CD4-positive, alpha-beta T cell treated with Interleukin-15 for 1 hour (primary cell): ENCODE data around the gene CGGBP1.

Experiments
- DNase-seq: peaks from one replicate; pipeline ENCODE4 v3.0.0-alpha.2; 2020

Gene CGGBP1, protein sequence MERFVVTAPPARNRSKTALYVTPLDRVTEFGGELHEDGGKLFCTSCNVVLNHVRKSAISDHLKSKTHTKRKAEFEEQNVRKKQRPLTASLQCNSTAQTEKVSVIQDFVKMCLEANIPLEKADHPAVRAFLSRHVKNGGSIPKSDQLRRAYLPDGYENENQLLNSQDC

GRCh38 chr3:88058581-88059379 lies at the start of gene CGGBP1, which contains the start of gene ZNF654:
CGGBP1 (minus strand) TSS chr3:88059005; CDS start chr3:88055976, 3,029 bp downstream.
ZNF654 (plus strand) TSS chr3:88059255; CDS start chr3:88059320, 65 bp downstream.
- DNase-seq, result peak; percentile 98

GRCh38 chr3:88105325-88105724 lies 46.5 kb upstream of the CGGBP1 start:
- DNase-seq, result no peak

DNA sequence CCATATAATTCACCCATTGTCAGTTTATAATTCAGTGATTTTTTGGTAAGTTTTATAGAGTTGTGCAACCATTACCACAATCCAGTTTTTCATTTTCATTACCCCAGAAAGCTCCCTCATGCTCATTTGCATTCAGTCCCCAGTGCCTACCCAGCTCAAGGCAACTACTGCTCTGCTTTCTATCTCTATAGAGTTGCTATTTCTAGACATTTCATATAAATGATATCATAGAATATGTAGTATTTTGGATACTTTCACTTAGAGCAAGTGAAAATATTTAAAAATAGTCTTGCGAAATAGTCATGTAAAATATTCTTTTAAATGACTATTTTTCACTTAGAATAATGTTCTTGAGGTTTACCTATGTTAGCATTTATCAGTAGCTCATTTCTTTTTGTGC lies 42.3 kb upstream of the CGGBP1 start:
- DNase-seq, result no peak

- DNase-seq, result no peak
Measured at GRCh38 chr3:88093266-88093665, 34.5 kb upstream of the CGGBP1 start.

- DNase-seq, result no peak
Measured at GRCh38 chr3:88092270-88092669, 33.5 kb upstream of the CGGBP1 start.

DNA sequence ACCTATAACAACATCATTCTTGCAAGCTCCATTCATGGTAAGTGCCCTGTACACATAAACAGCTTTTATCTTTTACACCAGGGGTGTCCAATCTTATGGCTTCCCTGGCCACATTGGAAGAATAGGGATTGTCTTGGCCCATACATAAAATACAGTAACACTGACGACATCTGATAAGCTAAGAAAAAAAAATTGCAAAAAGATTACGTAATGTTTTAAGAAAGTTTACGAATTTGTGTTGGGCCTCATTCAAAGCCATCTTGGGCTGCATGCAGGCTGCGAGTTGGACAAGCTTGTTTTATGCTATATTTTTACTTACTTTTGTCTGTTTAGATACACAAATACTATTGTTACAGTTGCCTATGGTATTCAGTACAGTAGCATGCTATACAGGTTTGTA lies 31.9 kb upstream of the CGGBP1 start:
- DNase-seq, result no peak

- no peak for DNase-seq
Measured at GRCh38 chr3:88084097-88084501, 25.3 kb upstream of the CGGBP1 start.

GRCh38 chr3:88082854-88083253 lies 24.0 kb upstream of the CGGBP1 start:
- DNase-seq, result no peak

DNA sequence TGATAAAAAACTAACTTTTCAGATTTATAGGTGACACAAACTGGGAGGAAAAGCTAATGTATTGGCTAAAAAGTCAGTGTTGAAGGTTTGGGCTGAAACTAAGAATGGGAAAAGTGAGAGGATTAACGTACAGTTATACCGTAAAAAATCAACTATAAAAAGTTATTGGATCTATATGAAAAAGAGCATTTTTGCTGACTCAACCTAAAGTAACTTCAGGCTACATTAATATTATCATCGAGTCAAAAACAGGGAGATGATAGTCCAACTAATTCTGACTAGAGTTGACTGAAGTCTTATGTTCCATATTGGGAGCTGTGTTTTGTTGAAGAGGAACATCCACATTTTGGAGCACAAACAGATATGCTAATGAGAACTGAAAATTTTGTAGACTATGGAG lies 20.1 kb upstream of the CGGBP1 start:
- DNase-seq, result no peak

GRCh38 chr3:88076712-88077111 lies 17.9 kb upstream of the CGGBP1 start:
- DNase-seq, result no peak

- no peak for DNase-seq
Measured at GRCh38 chr3:88075497-88075896, 16.7 kb upstream of the CGGBP1 start.

DNA sequence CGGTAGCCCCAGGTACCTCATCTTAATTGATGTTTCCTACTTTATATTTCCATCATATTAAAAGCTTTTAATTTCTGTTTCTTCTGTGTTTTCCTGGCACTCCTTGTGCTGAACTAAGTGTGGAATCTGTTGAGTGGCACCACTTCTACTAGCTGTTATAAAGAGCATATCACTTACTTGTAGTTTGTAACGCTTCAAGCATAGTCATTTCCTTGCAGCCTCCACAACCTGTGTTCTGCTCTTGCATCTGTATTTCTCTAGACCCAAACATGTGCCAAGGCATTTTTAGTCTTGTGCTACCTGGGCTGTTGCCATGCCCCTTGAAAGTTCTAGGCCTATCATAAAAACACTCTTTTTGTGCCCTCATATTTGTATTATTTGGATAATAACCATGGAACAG lies 16.3 kb upstream of the CGGBP1 start:
- no peak for DNase-seq

- DNase-seq, result no peak
Measured at GRCh38 chr3:88061746-88062145, 2.9 kb upstream of the CGGBP1 start.

DNA sequence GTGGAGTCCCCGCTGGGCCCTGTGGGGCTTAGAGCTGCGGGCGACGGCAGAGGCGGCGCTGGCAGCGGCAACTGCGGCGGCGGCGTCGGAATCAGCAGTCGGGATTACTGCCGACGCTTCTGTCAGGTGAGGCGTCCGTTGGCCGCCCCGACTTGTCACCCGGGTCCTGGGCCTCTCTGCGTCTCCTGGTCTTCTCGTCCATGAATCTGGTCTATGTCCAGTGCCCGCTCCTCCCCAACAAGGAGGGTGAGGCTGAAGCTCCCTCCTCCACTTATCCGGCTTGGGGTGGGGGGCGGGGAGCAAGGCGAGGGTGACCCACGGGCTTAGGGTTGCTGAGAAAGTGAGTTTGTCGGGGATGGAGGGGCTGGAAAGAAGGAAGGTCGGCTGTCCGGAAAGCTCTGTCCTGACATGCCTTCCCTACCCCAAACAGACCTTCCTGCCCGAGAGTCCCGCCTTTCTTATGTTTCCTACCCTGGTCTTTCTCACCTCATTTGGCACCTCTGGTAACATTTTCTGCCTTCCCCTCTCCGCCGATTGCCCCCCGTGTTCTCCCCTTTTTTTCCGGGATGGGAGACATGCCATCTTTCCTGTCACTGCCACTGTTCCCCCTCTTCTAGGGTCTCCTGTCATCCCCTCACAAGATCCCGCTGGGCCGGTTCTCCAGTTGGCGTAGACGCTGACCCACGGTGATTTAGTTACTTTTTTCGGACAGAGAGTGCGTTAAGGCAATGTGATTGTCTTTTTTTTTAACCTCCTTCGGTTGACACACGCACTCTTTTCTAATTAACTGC lies 770 bp upstream of the CGGBP1 start:
- DNase-seq, result no peak

- no peak for DNase-seq
Measured at GRCh38 chr3:88058306-88058580, 562 bp downstream of the CGGBP1 start.

- no peak for DNase-seq
Measured at GRCh38 chr3:88057630-88058305, 1.0 kb downstream of the CGGBP1 start.

DNA sequence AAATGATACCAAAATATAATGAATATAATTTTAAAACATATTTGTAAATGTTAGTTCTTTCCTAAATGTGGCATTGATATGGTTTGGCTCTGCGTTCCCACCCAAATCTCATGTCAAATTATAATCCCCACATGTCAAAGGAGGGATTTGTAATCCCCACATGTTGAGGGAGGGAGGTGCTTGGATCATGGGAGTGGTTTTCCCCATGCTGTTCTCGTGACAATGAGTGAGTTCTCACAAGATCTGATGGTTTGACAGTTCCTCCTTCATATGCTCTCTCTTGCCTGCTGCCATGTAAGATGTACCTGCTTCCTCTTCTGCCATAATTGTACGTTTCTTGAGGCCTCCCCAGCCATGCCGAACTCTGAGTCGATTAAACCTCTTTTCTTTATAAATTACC lies 12.0 kb downstream of the CGGBP1 start:
- no peak for DNase-seq

GRCh38 chr3:88044411-88044810 lies 14.4 kb downstream of the CGGBP1 start:
- no peak for DNase-seq

GRCh38 chr3:88041005-88041404 lies 17.8 kb downstream of the CGGBP1 start:
- DNase-seq, result no peak

- DNase-seq, result no peak
Measured at GRCh38 chr3:88040529-88040928, 18.3 kb downstream of the CGGBP1 start.

DNA sequence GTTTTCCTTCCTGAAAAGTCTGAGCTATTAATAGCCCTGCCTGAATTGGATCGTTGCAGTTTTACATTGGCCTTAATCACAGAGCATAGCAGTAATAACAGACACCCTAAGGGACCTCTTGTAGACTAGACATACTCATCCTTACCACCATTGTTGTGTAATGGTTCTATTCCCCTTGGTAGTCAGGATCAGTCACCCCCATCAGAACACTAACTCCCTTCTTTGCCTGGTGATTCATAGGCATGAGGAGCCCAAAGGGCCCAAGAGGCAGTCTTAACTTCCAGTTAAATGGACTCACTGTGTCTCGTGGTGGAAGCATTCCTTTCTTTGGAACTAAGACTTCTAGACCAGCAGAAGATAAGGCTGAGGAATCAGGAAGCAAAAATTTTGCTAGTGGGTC lies 20.2 kb downstream of the CGGBP1 start:
- DNase-seq, result no peak

- no peak for DNase-seq
Measured at GRCh38 chr3:88036221-88036620, 22.6 kb downstream of the CGGBP1 start.

- DNase-seq, result no peak
Measured at GRCh38 chr3:88034491-88035275, 24.1 kb downstream of the CGGBP1 start.
